GM19099 (cell line): ENCODE data around the gene HIVEP1.

Experiments
- POLR2A ChIP-seq: IDR thresholded peaks from 3 replicates; pipeline ENCODE4 v1.6.1; 2011; ENCODE audit warnings: low read depth; ENCODE audit not compliant: insufficient read length; ENCODE audit errors: extremely low read depth

The HIVEP1 gene

DNA sequence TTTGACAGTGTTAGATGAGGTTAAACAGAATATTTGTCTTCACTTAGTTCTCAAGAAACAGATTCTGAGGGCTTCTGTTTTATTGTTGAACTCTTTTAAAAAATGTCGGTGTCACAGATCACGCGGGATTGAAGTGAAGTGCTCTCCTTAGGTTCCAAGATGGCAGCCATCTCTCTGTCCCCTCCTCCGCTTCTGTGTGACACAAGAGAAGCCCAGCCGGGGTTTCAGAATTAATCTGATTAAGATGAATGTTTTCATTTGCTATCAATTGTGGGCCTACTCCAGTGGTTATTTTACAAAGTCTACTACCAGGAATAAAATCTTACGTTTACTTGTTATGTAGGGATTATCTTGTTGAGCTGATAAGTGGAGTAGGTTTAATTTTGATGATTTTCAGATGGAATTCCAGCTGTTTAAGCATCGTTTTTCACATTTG, 10.9 kb downstream of the HIVEP1 start:
- no peak for TF ChIP-seq POLR2A

DNA sequence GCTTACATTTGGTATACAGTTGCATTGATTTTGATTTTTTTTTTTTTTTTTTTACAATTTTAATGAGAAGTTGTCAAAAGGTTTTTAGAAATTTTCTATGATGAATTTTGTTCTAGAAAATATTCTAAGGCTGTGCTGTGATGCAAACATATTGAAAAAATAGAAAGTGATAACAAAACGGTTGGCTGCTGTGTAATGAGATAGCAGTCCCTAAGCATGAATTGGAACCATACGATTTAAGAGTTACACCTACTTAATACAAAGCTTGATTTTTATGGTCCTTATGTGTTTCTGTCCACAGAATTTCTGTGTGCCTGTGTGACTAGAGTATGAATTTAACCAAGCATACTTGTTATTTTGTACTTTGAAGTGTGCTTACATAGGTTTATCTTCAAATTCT, 12.1 kb downstream of the HIVEP1 start:
- no peak for TF ChIP-seq POLR2A

DNA sequence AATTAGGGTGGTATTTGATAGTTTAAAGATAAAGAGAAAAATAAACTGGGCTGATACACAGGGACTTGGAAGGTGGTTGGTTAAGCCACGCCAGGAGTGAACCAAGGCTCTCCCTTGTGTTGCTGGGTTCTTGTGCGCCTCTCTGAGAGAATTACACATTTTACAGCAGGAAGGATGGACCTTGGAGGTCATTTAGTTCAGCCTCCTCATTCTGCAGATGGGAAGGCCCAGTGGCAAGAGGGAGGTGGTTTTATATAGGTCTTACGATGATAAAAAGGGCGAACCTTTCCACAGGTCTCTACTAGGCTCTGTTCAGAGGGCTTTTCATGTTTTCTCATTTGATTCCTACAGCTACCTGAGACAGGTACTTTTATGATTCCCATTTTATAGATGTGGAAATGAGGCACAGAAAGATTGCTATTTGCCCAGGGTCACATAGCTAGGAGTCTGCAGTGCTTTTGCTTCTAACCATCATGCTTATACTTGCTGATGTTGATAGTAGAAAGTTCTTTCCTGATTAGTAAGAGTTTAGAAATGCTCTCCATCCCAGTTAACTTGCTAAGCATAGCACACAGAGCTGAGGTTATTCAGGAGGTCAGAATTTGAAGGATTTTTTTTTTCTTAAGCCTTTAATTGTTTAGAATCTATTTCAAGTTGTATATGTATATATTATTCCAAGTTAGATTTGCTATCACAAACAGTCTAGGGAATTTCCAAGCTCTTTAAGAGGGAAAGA, 12.8 kb downstream of the HIVEP1 start:
- TF ChIP-seq POLR2A = no peak

DNA sequence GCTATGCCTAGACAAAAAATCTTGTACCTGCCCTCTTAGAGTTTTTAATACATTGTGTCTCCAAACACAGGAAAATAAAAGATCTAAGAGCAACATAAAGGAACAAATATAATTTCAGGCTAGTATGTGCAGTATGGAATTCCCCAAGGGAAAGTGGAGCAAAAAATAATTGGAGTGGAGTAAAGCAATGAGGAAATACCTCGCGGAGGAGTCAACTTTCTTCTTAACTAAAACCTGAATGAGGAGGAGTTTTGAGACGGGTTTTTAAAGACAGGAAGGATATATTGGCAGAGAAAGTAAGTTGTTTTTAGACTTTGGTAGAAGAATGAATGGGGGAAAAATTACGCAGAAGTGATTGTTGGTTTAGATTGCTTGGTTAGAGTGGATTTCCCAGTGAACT, 14.0 kb downstream of the HIVEP1 start:
- no peak for TF ChIP-seq POLR2A

DNA sequence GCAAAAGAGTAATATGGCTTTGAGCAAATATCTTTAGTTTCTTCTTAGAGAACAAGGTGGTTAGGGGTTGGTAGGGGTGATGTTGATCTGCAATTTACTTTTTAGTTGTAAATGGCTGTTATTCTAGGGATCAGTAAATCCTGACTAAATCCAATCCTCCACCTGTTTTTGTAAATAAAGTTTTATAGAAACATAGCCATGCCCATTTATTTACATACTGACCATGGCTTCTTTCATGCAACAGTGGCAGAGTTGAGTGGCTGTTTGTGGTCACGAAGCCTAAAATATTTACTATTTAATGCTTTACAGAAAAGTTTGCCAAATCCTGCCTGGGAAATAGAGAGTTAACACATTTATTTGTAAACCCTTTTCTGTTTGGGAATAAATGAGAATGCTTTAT, 14.7 kb downstream of the HIVEP1 start:
- no peak for TF ChIP-seq POLR2A

DNA sequence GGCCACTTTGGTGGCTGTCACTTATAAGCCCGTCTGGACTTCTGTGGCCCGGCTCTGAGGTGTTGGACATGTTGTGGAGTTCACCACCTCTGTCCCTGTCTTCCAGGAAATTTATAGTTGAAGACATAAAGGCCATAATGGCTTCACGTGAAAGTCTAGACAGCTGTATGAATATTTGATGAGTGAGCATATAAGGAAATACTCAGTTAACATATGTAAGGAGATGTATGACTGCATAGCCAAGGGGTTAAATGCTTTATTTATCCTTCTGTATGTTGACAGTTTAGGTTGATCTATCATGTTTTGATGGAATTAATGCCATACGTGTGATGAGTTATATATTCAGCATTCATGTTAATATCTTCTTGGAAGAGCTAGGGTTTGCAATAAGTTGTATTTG, 16.1 kb downstream of the HIVEP1 start:
- no peak for TF ChIP-seq POLR2A

DNA sequence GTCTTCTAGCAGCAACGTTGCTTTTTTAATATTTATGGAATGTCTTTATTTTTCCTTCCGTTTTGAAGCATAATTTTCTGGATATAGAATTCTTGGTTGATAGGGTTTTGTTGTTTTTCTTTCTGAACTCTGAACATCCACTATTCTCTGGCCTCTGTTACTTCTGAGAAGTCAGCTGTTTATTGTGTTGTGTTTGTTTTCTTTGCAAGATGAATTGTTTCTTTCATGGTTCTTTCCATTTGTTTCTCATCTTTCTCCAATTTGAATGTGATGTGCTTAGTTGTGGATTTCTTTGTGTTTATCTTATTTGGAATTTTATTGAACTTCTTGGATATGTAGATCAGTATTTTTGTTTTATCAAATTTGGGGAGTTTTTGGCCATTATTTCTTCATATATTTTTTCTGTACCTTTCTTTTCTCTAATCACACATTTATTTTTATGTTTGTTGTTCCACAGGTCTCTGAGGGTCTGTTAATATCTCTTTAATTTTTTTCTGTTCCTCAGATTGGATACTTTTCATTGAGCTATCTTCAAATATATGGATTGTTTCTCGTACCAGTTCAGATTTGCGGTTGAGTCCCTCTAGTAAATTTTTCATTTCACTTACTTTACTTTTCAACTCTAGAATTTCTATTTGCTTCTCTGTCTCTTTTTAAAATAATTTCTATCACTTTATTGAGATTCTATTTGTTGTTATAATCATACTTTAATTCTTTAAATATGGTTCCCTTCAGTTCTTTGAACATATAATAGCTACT, 18.0 kb downstream of the HIVEP1 start:
- TF ChIP-seq POLR2A = no peak

DNA sequence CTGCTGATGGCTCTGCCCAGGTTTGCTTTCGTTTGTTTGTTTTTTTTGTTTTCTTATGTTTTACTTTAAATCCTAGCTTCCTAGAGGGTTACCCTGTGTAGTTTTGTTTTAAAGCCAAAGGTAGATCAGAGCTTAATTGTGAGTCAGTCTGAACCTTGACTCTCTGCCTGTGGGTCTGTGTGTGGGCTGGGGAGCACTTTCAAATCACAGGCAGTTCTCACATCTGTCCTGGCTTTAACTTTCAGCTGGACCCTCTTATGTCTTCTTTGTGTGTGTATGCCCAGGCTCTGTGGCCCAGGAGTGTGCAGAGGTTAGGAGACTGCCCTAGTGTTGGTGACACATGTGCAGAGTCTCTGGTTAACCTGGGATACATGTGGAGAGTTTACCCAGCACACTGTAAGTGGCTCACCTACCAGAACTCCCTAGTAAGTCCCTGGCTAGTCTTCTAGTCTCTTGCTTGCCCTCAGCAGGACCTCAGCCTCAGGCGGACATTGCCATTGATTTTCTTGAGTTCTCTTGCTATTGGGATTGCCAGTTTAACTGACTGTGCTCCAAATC, 19.0 kb downstream of the HIVEP1 start:
- no peak for TF ChIP-seq POLR2A

DNA sequence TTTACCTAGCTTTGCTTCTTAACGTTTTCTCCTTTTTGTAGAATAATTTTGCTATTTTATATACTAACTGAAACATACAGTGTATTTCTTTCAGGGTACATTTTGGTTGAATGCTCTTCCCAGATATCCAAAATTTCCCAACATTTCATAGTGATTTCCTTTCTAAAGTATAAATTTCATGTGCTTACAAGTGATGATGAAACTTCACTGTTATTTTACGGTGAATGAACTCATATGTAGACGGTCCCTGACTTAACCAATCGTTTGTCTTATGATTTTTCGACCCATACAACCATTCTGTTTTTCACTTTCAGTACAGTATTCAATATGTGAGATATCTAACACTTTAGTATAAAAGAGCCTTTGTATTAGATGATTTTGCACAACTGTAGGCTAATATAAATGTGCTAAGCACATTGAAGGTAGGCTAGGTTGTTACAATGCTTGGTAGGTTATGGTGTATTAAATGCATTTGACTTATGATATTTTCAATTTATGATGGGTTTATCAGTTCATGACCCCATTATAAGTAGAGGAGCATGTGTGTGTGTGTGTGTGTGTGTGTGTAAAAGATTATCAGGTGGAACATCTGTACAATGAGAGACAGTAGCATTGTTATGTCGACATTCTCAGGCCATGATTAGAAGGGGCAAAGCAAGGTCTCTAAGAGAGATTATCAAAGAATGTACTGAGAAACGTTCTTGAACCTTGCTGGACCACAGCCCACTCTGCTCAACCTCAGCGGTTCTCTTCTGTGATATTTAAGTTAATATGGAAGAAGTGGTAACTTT, 20.9 kb downstream of the HIVEP1 start:
- no peak for TF ChIP-seq POLR2A

DNA sequence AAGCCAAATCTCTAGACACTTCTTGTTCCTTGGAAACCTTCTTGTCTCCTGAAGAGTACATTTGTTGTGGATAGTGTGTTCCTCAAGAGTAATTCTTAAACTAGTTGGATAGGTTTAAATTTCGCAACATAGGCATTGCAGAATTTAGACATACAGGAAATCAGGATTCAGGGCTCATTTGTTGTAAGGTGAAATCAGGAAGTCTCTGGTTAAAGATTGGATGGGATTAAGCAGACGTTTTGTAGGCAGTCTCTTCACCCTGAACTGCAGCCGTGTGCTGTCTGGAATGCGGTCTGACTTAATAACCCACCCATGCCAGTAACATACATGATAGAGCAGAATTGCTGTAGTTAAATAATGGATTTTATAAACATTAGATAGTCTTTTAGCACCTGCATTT, 21.7 kb downstream of the HIVEP1 start:
- TF ChIP-seq POLR2A = no peak

DNA sequence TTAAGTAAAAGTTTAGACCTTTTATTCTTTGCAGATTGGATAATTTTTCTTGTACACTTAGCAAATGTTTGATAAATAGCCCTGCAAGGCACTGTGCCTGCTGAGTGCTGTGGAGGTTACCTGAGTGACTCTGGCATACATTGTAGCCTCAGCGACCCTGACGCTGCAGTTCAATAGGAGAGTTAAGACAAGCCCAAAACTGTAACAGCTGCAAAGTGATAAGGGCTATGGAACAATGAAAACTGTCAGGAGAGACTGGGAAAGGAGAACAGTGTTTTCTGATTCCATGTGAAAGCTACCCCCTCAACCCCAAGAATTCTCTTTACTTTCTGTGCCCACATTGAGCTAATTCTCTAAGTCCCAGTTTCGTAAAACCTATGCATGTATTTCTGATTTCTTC, 22.2 kb downstream of the HIVEP1 start:
- no peak for TF ChIP-seq POLR2A

DNA sequence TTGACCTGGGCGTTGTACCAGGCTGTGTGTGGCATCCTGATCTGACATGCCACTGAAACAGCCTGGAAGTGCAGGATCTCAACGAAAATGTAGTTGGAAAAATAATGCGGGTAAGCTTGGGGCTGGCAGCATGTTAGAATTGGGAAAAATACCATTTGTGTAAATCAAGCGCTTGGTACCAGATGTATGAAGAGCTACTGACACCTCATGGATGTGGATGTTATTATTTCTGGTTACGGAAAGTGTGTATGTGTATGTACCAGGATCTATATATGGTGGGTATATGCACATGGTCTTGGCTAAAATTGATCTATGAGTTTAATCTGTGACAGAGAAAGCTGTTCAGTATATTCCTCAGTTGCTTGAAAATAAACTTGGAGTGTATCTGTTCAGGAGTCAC, 22.7 kb downstream of the HIVEP1 start:
- TF ChIP-seq POLR2A = no peak

DNA sequence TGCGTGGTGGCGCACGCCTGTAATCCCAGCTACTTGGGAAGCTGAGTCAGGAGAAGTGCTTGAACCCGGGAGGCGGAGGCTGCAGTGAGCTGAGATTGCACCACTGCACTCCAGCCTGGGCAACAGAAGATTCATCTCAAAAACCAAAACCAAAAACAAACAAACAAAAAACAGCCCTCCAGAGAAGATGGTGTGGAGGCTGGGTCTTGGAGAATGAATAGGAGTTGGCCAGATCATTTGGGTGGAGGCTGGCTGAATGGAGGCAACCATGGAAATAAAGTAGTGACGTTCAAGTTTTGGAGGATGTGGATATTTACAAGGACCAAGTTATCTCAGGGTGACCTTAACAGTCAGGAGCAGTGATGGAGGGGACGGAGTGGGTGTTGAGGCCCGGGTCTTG, 24.7 kb downstream of the HIVEP1 start:
- TF ChIP-seq POLR2A = no peak

DNA sequence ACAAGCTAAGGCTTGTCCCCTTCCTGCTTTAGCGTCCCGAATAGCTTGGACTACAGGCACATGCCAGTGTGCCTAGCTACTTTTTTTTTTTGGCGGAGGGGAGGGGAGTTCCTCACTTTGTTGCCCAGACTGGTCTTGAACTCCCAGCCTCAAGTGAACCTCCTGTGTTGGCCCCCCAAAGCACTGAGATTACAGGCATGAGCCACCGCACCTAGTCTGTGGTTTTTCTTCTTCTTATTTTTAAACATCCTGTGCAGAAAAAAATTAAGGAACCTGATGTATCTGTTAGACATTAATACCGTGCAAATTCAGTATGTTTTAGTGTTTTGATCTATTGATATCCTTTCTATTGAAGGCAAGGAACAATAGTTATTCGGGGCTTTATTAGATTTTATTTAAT, 25.7 kb downstream of the HIVEP1 start:
- no peak for TF ChIP-seq POLR2A
